ENCODE measurements around the gene PBX4.

- no peak for TF ChIP-seq CTCF (IDR thresholded peaks at IDR 0.05)
- TF ChIP-seq ZFX (IDR thresholded peaks at IDR 0.05; ENCODE audit: borderline replicate concordance), result no peak
Measured at GRCh38 chr19:19606021-19606420, 12.5 kb downstream of the PBX4 start.
